Neuronal stem cell (in vitro differentiated cells): Measurements from ENCODE around the gene ZNF750.
A peak's percentile ranks its signal among the peaks of the same experiment; 100 is the strongest.
"Not testable (repeated sequence)": the region's sequence is repeated elsewhere in the genome, so short reads cannot be mapped to it uniquely, and the experiment has no call there.

Experiments
- DNase-seq: peaks from one replicate; pipeline ENCODE4 v3.0.0-alpha.2; 2013; ENCODE audit warnings: low spot score
- H2AFZ ChIP-seq: one replicate; pipeline ENCODE4 v1.6.1; 2013; ENCODE audit warnings: mild to moderate bottlenecking, low read length, inconsistent platforms
- H2AK5ac ChIP-seq: 2 replicates; pipeline ENCODE4 v1.6.1; 2013; ENCODE audit warnings: low read depth, mild to moderate bottlenecking, inconsistent platforms, low read length, moderate library complexity, mixed read lengths
- H2BK120ac ChIP-seq: 2 replicates; pipeline ENCODE4 v1.6.1; 2013; ENCODE audit warnings: low read depth, mild to moderate bottlenecking, inconsistent platforms, low read length, moderate library complexity, mixed read lengths
- H2BK12ac ChIP-seq: one replicate; pipeline ENCODE4 v1.6.1; 2013; ENCODE audit warnings: low read length, inconsistent platforms
- H2BK15ac ChIP-seq: 2 replicates; pipeline ENCODE4 v1.6.1; 2013; ENCODE audit warnings: mild to moderate bottlenecking, low read length, inconsistent platforms, mixed read lengths
- H2BK5ac ChIP-seq: one replicate; pipeline ENCODE4 v1.6.1; 2013; ENCODE audit warnings: inconsistent platforms, mild to moderate bottlenecking, low read length, moderate library complexity
- H3K14ac ChIP-seq: one replicate; pipeline ENCODE4 v1.6.1; 2013; ENCODE audit warnings: low read length, inconsistent platforms
- H3K18ac ChIP-seq: 2 replicates; pipeline ENCODE4 v1.6.1; 2013; ENCODE audit warnings: low read length, inconsistent platforms
- H3K23ac ChIP-seq: 2 replicates; pipeline ENCODE4 v1.6.1; 2013; ENCODE audit warnings: low read depth, mild to moderate bottlenecking, mixed read lengths, low read length, inconsistent platforms; ENCODE audit not compliant: poor library complexity
- H3K27ac ChIP-seq: replicated peaks from 3 replicates; pipeline ENCODE4 v1.5.1; 2013; ENCODE audit warnings: low read length, inconsistent platforms
- H3K27me3 ChIP-seq, 3 experiments: 2 replicates each; pipeline ENCODE4 v1.6.1; 2013; ENCODE audit warnings: low read length in 3 of 3, mild to moderate bottlenecking in 2 of 3, inconsistent platforms in 1 of 3, low read depth in 1 of 3, mixed read lengths in 1 of 3, moderate library complexity in 1 of 3; ENCODE audit not compliant: control insufficient read depth in 3 of 3, insufficient read depth in 3 of 3
- H3K36me3 ChIP-seq, 2 donors: replicated peaks in 1 of 2; 2 replicates each; pipeline ENCODE4 v1.6.1; 2013; ENCODE audit warnings: low read length in 2 of 2; ENCODE audit not compliant: control insufficient read depth in 2 of 2, insufficient read depth in 2 of 2
- H3K4ac ChIP-seq: 2 replicates; pipeline ENCODE4 v1.6.1; 2013; ENCODE audit warnings: inconsistent platforms, mild to moderate bottlenecking, low read length, moderate library complexity
- H3K4me1 ChIP-seq, 2 donors: 1 replicate in 1 of 2; 2 replicates in 1 of 2; pipeline ENCODE4 v1.6.1; 2013; ENCODE audit warnings: low read length in 2 of 2, low read depth in 1 of 2; ENCODE audit not compliant: control insufficient read depth in 2 of 2, insufficient read depth in 1 of 2
- H3K4me2 ChIP-seq: one replicate; pipeline ENCODE4 v1.6.1; 2013; ENCODE audit warnings: mild to moderate bottlenecking, low read length, inconsistent platforms; ENCODE audit not compliant: insufficient read depth, poor library complexity, severe bottlenecking
- H3K4me3 ChIP-seq, 2 donors: 2 replicates each; pipeline ENCODE4 v1.5.1; 2013; ENCODE audit warnings: low read length in 2 of 2, mild to moderate bottlenecking in 2 of 2, inconsistent platforms in 1 of 2, moderate library complexity in 1 of 2
- H3K79me1 ChIP-seq: one replicate; pipeline ENCODE4 v1.6.1; 2013; ENCODE audit warnings: low read depth, mild to moderate bottlenecking, inconsistent platforms, low read length, moderate library complexity
- H3K9ac ChIP-seq: one replicate; pipeline ENCODE4 v1.6.1; 2013; ENCODE audit warnings: mild to moderate bottlenecking, low read depth, low read length, inconsistent platforms; ENCODE audit not compliant: poor library complexity
- H3K9me3 ChIP-seq, 2 donors: replicated peaks in 1 of 2; 2 replicates each; pipeline versions ENCODE3 to v1.6.1; 2013; ENCODE audit warnings: low read length in 2 of 2, mild to moderate bottlenecking in 2 of 2, inconsistent platforms in 1 of 2, low read depth in 1 of 2, mixed read lengths in 1 of 2, moderate library complexity in 1 of 2; ENCODE audit not compliant: control insufficient read depth in 2 of 2, insufficient read depth in 1 of 2
- H4K8ac ChIP-seq: one replicate; pipeline ENCODE4 v1.6.1; 2013; ENCODE audit warnings: low read depth, mild to moderate bottlenecking, inconsistent platforms, low read length, moderate library complexity
- H4K91ac ChIP-seq: one replicate; pipeline ENCODE4 v1.6.1; 2013; ENCODE audit warnings: low read length, low read depth, mild to moderate bottlenecking, inconsistent platforms; ENCODE audit not compliant: poor library complexity
- WGBS, 2 donors: extraction: QIAGEN DNeasy Blood & Tissue Kit; methylation state at CpG; one replicate each; pipeline ENCODE4 v1.1.7; 2013; ENCODE audit warnings: missing lambda C conversion rate in 2 of 2, mixed read lengths in 1 of 2; ENCODE audit not compliant: insufficient read length in 2 of 2, insufficient replicate concordance in 1 of 2; ENCODE audit errors: extremely low coverage in 2 of 2; 5-methylcytosine and 5-hydroxymethylcytosine counted together

The ZNF750 gene

GRCh38 chr17:82785581-82785980, 54.2 kb downstream of the ZNF750 start:
- WGBS, 2 donors = no CpG with 5 or more reads among the region's 16 CpGs
- H3K36me3 ChIP-seq = peaks cover 20 to 77% of the 10 kb centered on the region in 2 donors
- H3K4ac ChIP-seq, H3K14ac ChIP-seq, H4K8ac ChIP-seq, H2AK5ac ChIP-seq, H3K23ac ChIP-seq, H3K18ac ChIP-seq, H2BK12ac ChIP-seq, H3K27ac ChIP-seq, H2BK5ac ChIP-seq, H3K9me3 ChIP-seq, H2BK15ac ChIP-seq, H4K91ac ChIP-seq, H3K4me2 ChIP-seq, H3K4me1 ChIP-seq, H2AFZ ChIP-seq, H3K27me3 ChIP-seq, H3K4me3 ChIP-seq, H3K9ac ChIP-seq, H2BK120ac ChIP-seq, DNase-seq: not testable (repeated sequence)
- peaks cover 26% of the 10 kb centered on the region for H3K79me1 ChIP-seq

- no peak overlapping the region for H3K4me2 ChIP-seq
These were observed 56.3 kb downstream of the ZNF750 start for GRCh38 chr17:82783498-82783897.

GRCh38 chr17:82782657-82783207, 57.1 kb downstream of the ZNF750 start:
- H2AFZ ChIP-seq = no peak overlapping the region
- no peak overlapping the region for H3K4me2 ChIP-seq
- H3K18ac ChIP-seq = peak overlapping the region; percentile 19
- peaks cover 0 to 2% of the 10 kb centered on the region in 2 donors for H3K4me1 ChIP-seq
- H2BK15ac ChIP-seq = peak overlapping the region; percentile 47
- DNase-seq = no peak
- no CpG with 5 or more reads among the region's 42 CpGs for WGBS, 2 donors
- peak overlapping the region; percentile 23 for H3K23ac ChIP-seq
- no peak overlapping the region for H3K27ac ChIP-seq
- no peak overlapping the region for H2BK12ac ChIP-seq
- H3K27me3 ChIP-seq = no peaks in the 10 kb centered on the region
- no peak overlapping the region for H2BK120ac ChIP-seq
- no peak overlapping the region for H4K91ac ChIP-seq
- no peak overlapping the region for H4K8ac ChIP-seq
- peak overlapping the region; percentile 84 for H3K14ac ChIP-seq
- peak overlapping the region; percentile 47 for H3K9ac ChIP-seq
- H3K36me3 ChIP-seq = peaks cover 20 to 68% of the 10 kb centered on the region in 2 donors
- H3K4me3 ChIP-seq = peak overlapping the region in 1 of 2 donors; percentile 22
- peak overlapping the region; percentile 43 for H2AK5ac ChIP-seq
- H2BK5ac ChIP-seq = peak overlapping the region; percentile 71
- no peak overlapping the region for H3K4ac ChIP-seq
- H3K9me3 ChIP-seq = no peaks in the 10 kb centered on the region
- peaks cover 15% of the 10 kb centered on the region for H3K79me1 ChIP-seq

More at GRCh38 chr17:82783498-82783897, 56.3 kb downstream of the ZNF750 start:
- Histone ChIP-seq H4K91ac (no peak overlapping the region), H4K8ac (peak overlapping the region; percentile 86), H3K9ac (no peak overlapping the region), H3K4me1 (peaks cover 0 to 2% of the 10 kb centered on the region in 2 donors), H3K4me3 (no peak overlapping the region), H3K23ac (no peak overlapping the region), H3K79me1 (peaks cover 15% of the 10 kb centered on the region), H3K36me3 (peaks cover 20 to 67% of the 10 kb centered on the region in 2 donors), H3K14ac (no peak overlapping the region), H3K9me3 (no peaks in the 10 kb centered on the region), H2BK120ac (no peak overlapping the region), H3K4ac (no peak overlapping the region), H2AFZ (no peak overlapping the region), H3K18ac (no peak overlapping the region), H2BK12ac (no peak overlapping the region), H3K27me3 (no peaks in the 10 kb centered on the region), H3K27ac (no peak overlapping the region), H2BK5ac (no peak overlapping the region), H2BK15ac (no peak overlapping the region), H2AK5ac (no peak overlapping the region)
- DNase-seq = no peak
- no CpG with 5 or more reads among the region's 18 CpGs for WGBS, 2 donors

GRCh38 chr17:82781894-82782274, 57.9 kb downstream of the ZNF750 start:
- no CpG with 5 or more reads among the region's 8 CpGs for WGBS, 2 donors
- Histone ChIP-seq H3K4me3 (no peak overlapping the region), H2BK12ac (no peak overlapping the region)

More at GRCh38 chr17:82781894-82782274, 57.9 kb downstream of the ZNF750 start:
- Histone ChIP-seq H3K18ac (no peak overlapping the region), H4K8ac (no peak overlapping the region), H3K23ac (no peak overlapping the region), H3K4me2 (no peak overlapping the region), H3K14ac (no peak overlapping the region), H3K4me1 (peaks cover 0 to 2% of the 10 kb centered on the region in 2 donors), H3K9ac (no peak overlapping the region), H4K91ac (no peak overlapping the region), H3K27me3 (no peaks in the 10 kb centered on the region), H2AK5ac (no peak overlapping the region), H3K79me1 (peaks cover 15% of the 10 kb centered on the region), H3K27ac (no peak overlapping the region), H2BK15ac (no peak overlapping the region), H3K36me3 (peaks cover 21 to 67% of the 10 kb centered on the region in 2 donors), H2AFZ (no peak overlapping the region), H3K9me3 (no peaks in the 10 kb centered on the region), H2BK120ac (no peak overlapping the region), H2BK5ac (no peak overlapping the region), H3K4ac (no peak overlapping the region)
- DNase-seq = peak; percentile 67
